Measurements from ENCODE around the gene DMD.
"Not testable (repeated sequence)": the region's sequence is repeated elsewhere in the genome, so short reads cannot be mapped to it uniquely, and the experiment has no call there.

The DMD gene

DNA sequence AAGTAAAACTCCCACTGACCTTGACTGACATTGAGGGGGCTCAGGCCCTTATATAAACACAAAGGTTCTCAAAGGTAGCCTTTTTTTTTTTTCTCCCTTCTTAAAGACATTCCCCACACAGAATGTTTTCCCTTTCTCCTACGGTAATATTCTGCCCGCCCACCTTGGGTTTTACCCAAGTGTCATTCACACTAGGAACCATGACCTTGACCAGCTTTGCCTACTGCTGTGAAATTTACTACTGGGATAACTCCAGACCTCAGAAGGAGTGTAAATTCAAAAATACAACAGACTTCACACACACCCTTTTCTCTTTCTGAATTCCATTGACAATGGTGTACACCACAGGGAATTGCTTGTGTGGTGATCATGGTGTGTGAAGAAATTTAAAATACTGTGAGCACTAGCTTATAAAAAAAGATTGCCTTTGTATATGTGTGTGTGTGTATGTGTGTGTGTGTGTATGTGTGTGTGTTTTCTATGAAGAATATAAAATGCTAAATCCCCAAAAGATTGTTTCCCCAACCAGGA lies 1550.0 kb downstream of the DMD start:
- no peak for DNase-seq

DNA sequence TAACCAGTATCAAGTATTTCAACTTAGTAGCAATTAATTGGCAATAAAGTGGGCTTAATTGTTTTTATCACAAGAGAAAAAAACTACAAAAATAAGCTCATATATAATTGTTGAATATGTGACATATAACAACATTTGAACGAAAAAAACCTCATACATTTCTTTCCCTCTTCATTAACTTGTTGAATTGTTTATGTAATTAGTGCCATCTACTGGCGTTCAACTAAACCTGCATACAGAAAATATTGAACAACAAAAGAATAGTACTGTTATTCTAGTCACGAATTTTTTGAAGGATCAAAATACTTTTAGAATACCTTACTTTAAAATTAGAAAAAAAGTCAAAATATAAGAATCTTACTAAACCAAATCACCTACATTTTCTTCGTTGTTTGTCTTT lies 1553.0 kb downstream of the DMD start:
- no peak for DNase-seq

DNA sequence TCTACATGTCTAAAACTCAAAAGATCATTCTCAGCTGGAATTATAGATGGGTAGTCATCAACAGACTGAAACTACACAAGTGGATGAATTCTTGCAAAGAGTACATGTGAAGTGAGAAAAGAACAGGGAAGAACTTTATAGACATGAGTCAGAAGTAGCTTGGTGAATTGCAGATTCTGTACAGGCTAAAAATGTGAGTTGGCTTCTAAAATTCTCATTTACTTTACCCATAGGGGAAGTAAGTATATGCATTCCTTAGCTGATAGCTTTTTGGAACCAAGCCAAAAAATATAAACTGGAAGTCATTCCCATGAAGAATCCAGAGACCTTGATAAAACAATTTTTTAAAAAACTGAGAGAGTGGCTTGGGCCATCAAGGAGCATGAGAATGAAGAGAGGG lies 1555.3 kb downstream of the DMD start:
- no peak for DNase-seq

DNA sequence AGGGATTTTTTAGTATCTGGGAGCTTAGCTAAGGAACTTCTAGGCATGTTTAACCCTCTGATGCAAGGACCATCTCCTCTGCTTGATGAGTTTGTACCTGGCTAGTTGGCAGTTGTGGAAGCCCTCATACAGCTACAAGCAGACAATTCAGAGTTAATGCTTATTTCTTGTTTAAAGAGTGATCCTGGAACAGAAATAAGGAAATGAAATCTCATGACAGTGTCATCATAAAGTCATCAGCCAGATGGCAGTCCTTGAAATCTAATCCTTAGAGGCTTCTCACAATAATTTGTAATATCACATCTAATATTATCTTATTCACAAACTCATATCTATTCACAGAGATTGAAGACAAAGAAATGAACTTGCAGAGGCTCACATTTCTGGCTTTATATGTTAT lies 1557.9 kb downstream of the DMD start:
- no peak for DNase-seq

DNA sequence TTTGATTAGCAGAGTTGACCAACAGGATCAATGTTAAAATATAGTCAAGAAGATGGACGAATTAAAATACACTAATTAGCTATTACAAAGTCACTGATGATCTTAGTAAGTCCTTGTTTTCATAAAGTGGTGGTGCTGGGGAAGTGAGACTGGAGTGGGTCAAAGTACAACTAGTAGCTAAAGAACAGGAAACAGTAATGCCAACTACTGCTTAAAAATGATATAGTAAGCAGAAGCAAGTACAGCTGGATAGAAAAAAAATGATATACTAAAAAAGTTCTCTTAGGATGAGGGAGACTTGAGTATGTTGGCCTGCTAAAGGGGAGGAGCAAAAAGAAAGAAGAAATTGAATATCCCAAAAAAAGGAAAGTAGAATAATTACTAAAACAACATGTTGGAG lies 1558.7 kb downstream of the DMD start:
- DNase-seq: no peak

DNA sequence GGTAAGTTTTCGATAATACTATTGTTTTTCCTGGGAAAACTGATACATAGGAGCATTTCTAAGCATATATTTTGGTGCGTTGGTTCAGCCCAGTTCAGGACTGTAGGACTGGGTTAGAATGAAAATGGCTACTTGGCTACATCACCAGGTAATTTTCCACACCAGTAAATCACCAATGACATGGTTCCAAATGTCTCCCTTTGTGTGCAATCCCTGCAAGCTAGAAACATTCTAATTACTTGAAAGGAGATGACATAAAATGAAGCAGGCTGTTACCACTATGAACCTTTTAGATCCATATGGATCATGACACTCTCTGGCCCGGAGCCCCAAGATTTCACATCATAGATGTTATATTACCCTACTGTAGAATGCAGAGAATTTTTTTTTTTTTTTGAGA lies 1562.1 kb downstream of the DMD start:
- no peak for DNase-seq

DNA sequence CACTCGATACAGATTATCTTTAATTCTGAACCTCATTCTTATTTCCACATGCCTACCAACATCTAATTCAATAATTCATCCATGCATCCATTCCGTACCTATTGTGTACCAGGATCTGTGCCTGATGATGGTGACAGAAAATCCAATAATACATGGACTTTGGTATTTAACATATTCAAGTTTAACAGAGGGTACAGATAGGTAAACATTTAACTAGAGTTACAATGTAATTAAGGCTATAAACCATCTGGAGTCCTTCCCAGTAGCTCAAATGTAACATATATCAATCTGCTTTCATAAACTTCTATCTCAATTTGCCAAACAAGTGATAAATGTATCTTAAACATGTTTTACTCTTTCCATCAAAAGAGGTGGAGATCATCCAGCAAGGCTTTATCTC lies 1578.0 kb downstream of the DMD start:
- DNase-seq: no peak

DNA sequence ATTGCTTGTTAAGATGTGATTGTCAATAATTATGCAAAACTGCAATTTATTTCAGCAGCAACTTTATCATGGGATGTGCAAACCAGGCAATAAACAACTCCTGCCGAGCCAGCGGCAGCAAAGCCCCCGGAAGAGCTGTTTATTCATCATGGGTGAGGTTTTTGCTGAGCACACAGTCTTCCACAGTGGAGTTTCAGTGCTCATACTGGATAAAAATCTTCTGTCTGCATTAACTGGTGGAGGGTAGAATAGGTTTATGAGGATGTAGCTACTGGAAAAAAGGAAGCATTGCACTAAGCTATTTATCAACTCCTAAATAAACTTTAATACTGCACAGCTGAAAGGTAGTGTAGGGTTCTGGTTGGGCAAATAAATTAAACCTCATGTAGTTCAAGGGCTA lies 1582.2 kb downstream of the DMD start:
- DNase-seq: no peak

DNA sequence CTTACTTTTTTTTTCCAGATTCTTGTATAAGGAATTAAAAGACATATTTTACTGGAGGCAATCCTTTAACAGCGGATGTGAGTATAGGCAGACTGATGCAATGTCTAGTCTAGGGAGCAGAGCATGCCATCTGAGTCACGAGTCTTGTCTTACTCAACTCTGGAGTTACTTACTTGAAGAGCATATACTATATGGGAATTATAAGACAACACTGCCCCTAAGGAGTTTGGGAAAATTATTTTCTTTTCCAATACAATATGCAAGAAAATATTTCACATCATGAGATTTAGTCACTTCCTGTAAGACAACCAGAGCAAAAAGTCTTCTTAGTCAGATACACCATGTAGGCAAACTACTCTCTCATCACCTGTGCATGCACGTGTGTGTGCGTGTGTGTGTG lies 1602.2 kb downstream of the DMD start:
- no peak for DNase-seq

DNA sequence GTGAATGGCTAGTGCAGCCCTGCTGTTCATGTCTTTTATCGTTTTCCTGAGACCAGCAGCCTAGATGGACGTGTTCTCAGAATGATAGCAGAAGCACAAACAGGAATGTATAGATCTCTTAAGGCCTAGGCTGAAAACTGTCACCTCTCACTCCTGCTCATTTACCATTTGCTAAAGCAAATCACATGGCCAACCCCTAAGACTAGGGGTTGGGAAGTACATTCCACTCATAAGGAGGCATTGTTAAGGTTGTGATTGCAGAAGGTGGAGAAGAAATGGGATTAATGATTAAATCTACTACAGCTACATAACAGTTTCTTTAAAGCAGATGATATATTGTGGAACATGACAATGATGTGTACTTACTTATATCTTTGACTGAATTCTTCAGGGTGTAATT lies 1602.7 kb downstream of the DMD start:
- no peak for DNase-seq

DNA sequence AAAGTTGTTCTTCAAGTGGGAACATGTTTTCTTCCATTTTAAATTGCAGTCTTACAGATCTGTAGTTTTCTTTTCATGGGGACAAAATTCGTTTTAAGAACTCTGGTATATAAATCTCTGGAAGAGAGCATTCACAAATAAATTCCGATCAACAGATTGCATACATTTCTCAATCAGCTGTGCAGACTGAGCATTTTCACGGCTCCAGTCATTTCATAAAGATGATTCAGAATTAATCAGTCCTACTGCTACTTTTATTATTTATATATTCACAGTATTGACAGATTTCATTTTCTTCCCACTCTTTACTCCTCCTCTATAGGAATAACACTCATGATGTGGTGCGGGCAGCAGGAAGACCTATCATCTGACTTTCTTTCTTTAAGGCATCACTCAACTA lies 1604.6 kb downstream of the DMD start:
- DNase-seq: no peak

DNA sequence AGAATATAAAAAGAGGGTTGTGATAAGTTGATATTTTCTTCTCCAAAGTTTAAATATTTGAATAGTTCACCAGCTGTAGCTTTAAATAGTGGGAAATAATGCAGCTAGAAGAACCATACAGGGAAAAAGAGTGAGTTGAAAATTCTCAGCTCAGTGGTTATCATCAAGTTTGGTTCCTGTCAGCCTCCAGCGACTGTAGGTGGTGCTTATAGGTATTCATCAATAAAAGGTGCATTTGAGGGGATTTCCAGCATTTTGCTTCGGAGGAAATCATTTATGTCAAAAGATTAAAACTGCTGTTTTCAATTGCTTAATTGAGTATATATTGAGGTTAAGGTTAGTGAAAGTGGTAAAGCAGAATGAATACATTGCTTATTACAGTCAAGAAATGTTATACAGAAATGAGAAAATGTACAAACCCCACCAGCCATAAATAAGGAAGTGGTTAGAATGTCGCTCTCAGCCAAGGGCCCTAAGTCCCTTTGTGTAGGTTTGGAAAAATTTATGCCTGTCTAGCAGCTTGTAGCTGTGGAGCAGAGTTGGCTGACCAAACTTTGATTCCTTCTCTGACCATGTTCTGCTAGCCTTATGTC lies 1606.6 kb downstream of the DMD start:
- no peak for DNase-seq

DNA sequence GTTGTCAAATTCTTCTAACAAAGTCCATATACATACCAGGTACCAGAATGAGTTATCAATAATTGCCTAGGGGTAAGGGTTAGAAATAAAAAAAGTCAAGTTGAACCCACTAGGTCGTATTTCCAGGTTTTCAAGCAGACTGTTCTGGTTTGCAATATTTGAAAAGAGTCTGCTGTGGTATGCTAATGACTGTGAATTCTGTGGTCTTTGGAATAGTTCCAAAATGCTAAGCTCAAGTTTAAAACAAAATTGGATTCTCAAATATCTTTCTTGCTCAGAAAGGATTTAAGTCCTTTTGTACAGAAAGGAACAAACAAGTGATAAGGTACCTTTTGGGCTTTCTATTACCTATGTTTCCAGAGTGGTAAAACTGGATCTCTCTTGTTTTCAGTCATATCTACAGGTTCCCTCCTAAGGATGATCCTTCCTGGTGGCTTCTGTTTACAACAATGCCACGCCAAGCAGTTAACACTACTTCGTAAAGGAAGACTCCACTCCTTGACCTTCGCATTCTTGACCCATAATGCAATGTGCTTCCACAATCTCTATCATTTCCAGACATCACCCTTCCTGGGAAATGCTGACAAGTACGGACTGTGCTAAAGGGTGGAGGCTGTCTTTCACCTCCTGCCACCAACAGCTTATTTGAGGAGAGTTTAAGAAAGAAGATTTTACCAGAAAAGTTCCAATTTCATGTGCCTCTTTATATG lies 1607.8 kb downstream of the DMD start:
- no peak for DNase-seq

DNA sequence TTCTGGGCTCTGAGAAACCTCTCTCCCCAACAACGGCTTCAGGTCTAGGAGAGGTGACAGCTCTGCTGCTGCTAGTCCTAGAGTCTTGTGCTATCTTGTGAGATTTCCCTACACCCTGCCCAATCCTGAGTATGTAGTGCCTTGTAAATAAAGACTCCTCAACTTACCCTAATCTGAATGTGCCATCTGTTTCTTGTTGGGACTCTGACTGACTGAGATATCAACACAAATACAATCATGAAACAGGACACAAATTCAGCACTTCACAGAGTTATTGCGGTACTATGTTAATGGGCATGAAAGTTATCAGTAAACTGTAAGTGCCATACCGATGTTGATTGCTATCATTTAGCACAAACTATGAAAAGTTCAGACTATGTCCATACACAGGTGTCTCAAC lies 1610.5 kb downstream of the DMD start:
- DNase-seq: no peak

DNA sequence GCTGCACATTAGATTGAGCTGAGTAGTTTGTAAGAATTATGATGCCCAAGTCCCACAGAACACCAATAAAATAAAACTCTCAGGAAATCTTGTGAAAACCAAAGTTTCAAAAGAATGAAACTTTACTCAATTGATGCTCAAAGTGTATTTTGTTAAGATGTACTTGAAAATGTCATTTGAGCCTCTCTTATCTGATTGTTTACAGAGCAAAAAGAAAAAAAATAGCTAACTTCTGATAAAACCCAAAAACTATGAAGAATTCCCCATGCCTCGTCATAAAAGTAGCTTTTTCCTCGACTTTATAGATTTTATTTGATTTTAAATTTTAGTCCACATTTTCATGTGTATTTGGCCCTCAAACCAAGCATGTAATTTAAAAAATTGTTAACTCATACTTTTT lies 1618.0 kb downstream of the DMD start:
- DNase-seq: no peak

DNA sequence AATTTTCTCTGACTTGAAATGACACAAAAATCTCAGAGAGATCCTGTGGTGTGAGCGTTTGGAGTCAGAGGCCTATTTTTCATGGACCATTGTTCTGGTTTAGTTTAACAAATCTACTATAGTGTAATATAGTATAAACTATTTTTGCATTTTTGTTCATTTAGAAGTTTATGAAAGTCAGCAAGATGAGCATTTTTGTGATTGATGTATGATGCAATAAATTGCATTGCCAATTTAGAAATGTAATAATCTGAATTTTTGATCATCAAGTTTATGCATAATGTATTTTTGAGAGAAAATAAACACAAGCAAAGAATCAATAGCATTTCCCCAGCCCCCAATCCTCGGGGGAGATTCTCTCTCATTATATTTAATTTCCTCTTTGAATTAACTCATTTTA lies 1620.0 kb downstream of the DMD start:
- DNase-seq: no peak

DNA sequence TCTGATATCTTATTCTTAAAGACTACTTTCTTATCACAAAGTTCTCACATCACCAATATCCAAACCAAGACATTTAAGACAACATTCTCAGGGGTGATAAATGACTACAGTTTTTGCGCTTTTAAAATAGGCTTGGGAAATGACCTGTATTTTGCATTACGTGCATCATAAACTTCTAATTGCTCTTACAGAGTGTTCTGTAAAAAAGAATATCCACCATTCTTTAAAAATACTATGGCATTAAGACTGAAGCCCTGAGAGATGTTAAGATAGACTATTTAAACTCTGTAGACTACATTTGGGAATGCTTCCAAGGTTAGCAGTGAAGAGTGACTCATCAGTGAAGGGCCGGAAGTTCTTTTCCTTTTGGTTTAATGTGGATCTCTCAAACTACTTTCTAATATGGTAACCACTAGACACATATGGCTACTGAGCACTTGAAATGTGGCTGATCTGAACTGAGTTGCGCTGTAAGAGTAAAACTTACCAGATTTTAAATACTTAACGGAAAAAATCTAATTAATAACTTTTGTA lies 1620.7 kb downstream of the DMD start:
- no peak for DNase-seq

DNA sequence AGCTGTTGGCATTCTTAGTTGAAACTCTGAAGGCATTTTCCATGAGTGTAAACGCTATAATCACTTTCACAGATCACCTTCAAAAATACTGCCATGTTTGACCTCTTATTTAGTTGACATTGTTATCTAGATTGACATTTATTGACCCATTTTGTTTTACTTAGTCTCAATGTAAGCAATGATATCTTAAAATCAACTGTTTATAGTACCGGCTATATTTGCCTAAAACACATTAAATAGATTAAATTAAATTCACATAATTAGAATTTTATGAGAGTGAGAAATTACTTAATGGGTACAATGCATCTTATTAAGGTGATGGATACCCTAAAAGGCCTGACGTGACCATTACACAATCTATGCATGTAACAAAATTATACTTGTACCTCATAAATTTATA lies 1621.8 kb downstream of the DMD start:
- no peak for DNase-seq

DNA sequence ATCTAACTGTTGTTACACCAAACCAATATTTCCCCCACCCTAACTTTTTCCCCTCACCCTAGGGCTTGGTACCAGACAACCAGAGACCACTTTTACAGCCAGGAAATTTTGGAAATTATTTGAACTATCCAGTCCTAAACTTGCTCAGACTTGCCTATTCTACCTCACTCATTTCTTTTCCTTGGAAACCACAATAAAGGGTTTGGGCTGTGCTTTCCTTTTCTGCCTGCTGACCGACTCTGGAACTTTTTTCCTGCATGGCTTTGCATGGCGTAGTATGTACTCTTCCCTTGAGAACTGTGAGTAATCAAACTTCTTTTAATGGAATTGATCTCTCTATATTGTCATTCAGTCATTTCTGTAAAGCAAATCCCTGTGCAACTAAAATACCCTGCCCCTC lies 1623.0 kb downstream of the DMD start:
- DNase-seq: no peak

DNA sequence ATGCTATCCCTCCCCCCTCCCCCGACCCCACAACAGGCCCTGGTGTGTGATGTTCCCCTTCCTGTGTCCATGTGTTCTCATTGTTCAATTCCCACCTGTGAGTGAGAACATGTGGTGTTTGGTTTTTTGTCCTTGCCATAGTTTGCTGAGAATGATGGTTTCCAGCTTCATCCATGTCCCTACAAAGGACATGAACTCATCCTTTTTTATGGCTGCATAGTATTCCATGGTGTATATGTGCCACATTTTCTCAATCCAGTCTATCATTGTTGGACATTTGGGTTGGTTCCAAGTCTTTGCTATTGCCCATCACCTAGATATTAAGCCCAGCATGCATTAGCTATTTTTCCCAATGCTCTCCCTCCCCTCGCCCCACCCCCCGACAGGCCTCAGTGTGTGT lies 1627.5 kb downstream of the DMD start:
- not testable (repeated sequence) for DNase-seq

DNA sequence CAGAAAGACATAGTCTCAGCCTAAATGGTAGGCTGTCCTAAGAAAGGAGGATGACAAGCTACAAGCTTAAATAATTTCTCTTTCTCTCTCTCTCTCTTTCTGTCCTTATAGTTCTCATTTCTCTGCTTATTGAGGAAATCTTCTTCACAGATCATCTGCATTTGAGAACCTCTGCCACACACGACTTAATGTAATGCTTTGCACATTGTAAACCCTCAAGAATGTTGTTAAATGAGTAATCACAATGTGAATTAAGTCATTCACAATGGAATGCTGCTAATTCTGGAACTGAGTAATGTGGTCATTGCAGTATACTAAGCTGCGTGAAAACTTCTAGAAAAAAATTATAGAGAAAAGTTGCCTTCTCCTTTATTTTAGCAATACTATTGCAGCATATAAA lies 1630.6 kb downstream of the DMD start:
- DNase-seq: no peak

DNA sequence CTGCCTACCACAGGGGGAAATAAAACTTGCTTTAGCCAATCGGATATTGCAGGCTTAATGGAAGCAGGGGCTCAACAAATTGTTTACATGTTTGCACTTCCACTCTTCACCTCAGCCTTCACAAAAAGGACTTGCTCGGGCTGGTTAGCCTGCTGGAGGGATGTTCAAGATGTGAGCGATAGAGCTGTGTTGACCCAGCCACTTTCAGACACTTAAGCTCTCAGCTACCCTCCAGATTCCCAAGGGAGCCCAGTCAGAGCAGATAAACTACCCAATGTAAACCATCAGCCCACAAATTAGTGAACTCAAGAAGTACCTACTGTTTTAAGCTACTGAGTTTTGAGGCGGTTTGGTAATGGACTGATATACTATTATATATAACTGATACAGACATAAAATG lies 1631.1 kb downstream of the DMD start:
- DNase-seq: no peak

DNA sequence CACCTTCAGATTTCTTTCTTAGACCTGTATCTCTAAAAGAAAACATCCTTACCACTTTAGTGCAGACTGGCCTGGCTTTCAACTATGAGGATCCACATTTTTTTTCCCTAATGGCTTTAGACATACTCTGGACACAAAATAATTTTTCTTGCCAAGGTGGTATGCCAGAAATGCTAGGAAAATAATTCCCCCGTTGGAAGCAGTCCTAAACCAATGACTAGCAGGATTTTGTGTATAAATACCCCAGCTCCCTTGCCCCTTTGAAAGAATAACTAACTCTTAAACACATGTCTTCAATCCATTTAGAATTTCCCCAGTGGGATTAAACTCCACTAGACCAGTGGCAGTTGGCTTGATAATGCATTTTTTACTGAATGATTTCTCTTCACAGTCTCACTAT lies 1639.0 kb downstream of the DMD start:
- no peak for DNase-seq

DNA sequence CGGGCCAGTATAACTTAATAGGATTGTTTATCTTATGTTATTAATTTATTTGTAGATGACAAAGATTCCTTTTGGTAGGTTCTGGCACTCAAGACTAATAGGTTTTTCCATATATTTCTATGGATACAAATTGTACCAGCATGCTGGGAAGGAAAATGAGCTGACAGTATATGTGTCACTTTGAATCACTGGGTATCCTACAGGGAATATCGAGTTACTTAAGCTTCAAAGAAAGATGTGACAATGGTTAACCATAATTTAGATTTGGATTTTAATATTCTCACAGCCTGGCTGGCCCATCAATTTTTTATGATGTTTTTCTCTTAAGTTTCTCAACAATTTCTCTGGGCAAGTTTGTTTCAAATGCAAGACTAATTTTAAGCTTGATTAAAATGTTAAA lies 1640.7 kb downstream of the DMD start:
- no peak for DNase-seq

DNA sequence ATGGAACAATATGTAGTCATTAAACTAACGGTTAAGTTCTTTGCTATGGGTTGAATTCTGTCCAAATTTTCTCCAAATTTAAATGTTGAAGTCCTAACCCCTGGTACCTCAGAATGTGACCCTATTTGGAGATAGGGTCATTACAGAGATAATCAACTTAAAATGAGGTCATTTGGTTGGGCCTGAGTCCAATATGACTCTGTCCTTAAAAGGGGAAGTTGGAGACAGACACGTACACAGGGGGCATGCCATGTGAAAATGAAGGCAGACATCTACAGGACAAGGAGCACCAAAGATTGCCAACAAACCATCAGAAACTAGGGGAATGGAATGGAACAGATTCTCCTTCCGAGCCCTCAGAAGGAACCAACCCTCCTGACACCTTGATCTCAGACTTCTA lies 1647.6 kb downstream of the DMD start:
- DNase-seq: no peak
